Measurements from ENCODE around the gene EXOC6B.

- TF ChIP-seq CTCF (conservative IDR thresholded peaks at IDR 0.05; ENCODE audit: low read length) (no peak), EZH2phosphoT487 (IDR thresholded peaks at IDR 0.05; ENCODE audit: borderline replicate concordance) (no peak)
These were observed 43.3 kb downstream of the EXOC6B start for GRCh38 chr2:72782520-72782919.
